Measurements from ENCODE around the gene RPL37A.

RPL37A gene

GRCh38 chr2:216517447-216518225, 19.0 kb downstream of the RPL37A start:
- no peak for TF ChIP-seq TOX (CRISPR knock-in tag; IDR thresholded peaks at IDR 0.05; ENCODE audit: borderline replicate concordance)
- no peak for TF ChIP-seq GLIS3 (CRISPR knock-in tag; IDR thresholded peaks at IDR 0.05)
- TF ChIP-seq ZFP30 (CRISPR knock-in tag; IDR thresholded peaks at IDR 0.05): no peak
- TF ChIP-seq ISL1 (CRISPR knock-in tag; IDR thresholded peaks at IDR 0.05): no peak
- no peak for TF ChIP-seq ESRRG (CRISPR knock-in tag; IDR thresholded peaks at IDR 0.05)
- TF ChIP-seq PPARA (CRISPR knock-in tag; IDR thresholded peaks at IDR 0.05; ENCODE audit: borderline replicate concordance): no peak
- TF ChIP-seq CREB5 (CRISPR knock-in tag; IDR thresholded peaks at IDR 0.05; ENCODE audit: low read depth): no peak
- TF ChIP-seq ZFP3 (CRISPR knock-in tag; IDR thresholded peaks at IDR 0.05): no peak
- TF ChIP-seq BACH2 (CRISPR knock-in tag; IDR thresholded peaks at IDR 0.05; ENCODE audit: borderline replicate concordance): no peak
- no peak for TF ChIP-seq RARB (CRISPR knock-in tag; IDR thresholded peaks at IDR 0.05)
- TF ChIP-seq OSR1 (CRISPR knock-in tag; IDR thresholded peaks at IDR 0.05): no peak
- no peak for TF ChIP-seq SNAI2 (CRISPR knock-in tag; IDR thresholded peaks at IDR 0.05)
- no peak for TF ChIP-seq CSDC2 (CRISPR knock-in tag; IDR thresholded peaks at IDR 0.05)
- TF ChIP-seq TCF4 (CRISPR knock-in tag; IDR thresholded peaks at IDR 0.05; ENCODE audit: borderline replicate concordance): no peak
- TF ChIP-seq ZC3H10 (CRISPR knock-in tag; IDR thresholded peaks at IDR 0.05): no peak
- ATAC-seq: no peak

- ATAC-seq: peak; percentile 12; the same call in 2 of the 3 replicates
These were observed 20.0 kb downstream of the RPL37A start for GRCh38 chr2:216518566-216519119.

- no peak for TF ChIP-seq ESRRG (CRISPR knock-in tag; IDR thresholded peaks at IDR 0.05)
- peak; percentile 91 for ATAC-seq
These were observed 20.6 kb downstream of the RPL37A start for GRCh38 chr2:216519154-216519762.

GRCh38 chr2:216520112-216520511, 21.5 kb downstream of the RPL37A start:
- no peak for TF ChIP-seq POU6F1 (CRISPR knock-in tag; IDR thresholded peaks at IDR 0.05; ENCODE audit: borderline replicate concordance, low read depth)
- no peak for TF ChIP-seq ESRRG (CRISPR knock-in tag; IDR thresholded peaks at IDR 0.05)
- TF ChIP-seq BACH2 (CRISPR knock-in tag; IDR thresholded peaks at IDR 0.05; ENCODE audit: borderline replicate concordance): no peak
- no peak for TF ChIP-seq TCF4 (CRISPR knock-in tag; IDR thresholded peaks at IDR 0.05; ENCODE audit: borderline replicate concordance)
- TF ChIP-seq TSHZ2 (CRISPR knock-in tag; IDR thresholded peaks at IDR 0.05): no peak
- TF ChIP-seq ZFP3 (CRISPR knock-in tag; IDR thresholded peaks at IDR 0.05): no peak
- TF ChIP-seq SNAI2 (CRISPR knock-in tag; IDR thresholded peaks at IDR 0.05): no peak
- TF ChIP-seq ZFP30 (CRISPR knock-in tag; IDR thresholded peaks at IDR 0.05): no peak
- TF ChIP-seq ZNF8 (CRISPR knock-in tag; IDR thresholded peaks at IDR 0.05): no peak
- TF ChIP-seq ZC3H10 (CRISPR knock-in tag; IDR thresholded peaks at IDR 0.05): no peak
- TF ChIP-seq PPARA (CRISPR knock-in tag; IDR thresholded peaks at IDR 0.05; ENCODE audit: borderline replicate concordance): no peak
- no peak for TF ChIP-seq CSDC2 (CRISPR knock-in tag; IDR thresholded peaks at IDR 0.05)
- no peak for TF ChIP-seq PATZ1 (CRISPR knock-in tag; IDR thresholded peaks at IDR 0.05; ENCODE audit: borderline replicate concordance)
- TF ChIP-seq RARB (CRISPR knock-in tag; IDR thresholded peaks at IDR 0.05): no peak
- TF ChIP-seq GLIS3 (CRISPR knock-in tag; IDR thresholded peaks at IDR 0.05): no peak
- TF ChIP-seq TOX (CRISPR knock-in tag; IDR thresholded peaks at IDR 0.05; ENCODE audit: borderline replicate concordance): no peak
- ATAC-seq: no peak
